Measurements from ENCODE around the gene KCP.

The KCP gene

GRCh38 chr7:128855559-128855958, 55.0 kb downstream of the KCP start:
- peak; percentile 54 for DNase-seq (ENCODE audit: low spot score)

- DNase-seq (ENCODE audit: low spot score) = no peak
Measured at GRCh38 chr7:128854396-128854795, 56.1 kb downstream of the KCP start.

GRCh38 chr7:128853799-128854198, 56.7 kb downstream of the KCP start:
- DNase-seq (ENCODE audit: low spot score) = no peak

- DNase-seq (ENCODE audit: low spot score) = no peak
Measured at GRCh38 chr7:128852537-128853254, 57.8 kb downstream of the KCP start.

GRCh38 chr7:128849804-128850490, 60.6 kb downstream of the KCP start:
- no peak for DNase-seq (ENCODE audit: low spot score)

- DNase-seq (ENCODE audit: low spot score) = no peak
Measured at GRCh38 chr7:128849156-128849515, 61.4 kb downstream of the KCP start.

GRCh38 chr7:128848289-128849155, 62.0 kb downstream of the KCP start:
- DNase-seq (ENCODE audit: low spot score) = no peak

GRCh38 chr7:128847721-128848211, 62.7 kb downstream of the KCP start:
- DNase-seq (ENCODE audit: low spot score) = no peak

GRCh38 chr7:128846781-128847444, 63.6 kb downstream of the KCP start:
- no peak for DNase-seq (ENCODE audit: low spot score)

- DNase-seq (ENCODE audit: low spot score) = no peak
Measured at GRCh38 chr7:128845987-128846386, 64.5 kb downstream of the KCP start.

- DNase-seq (ENCODE audit: low spot score) = no peak
Measured at GRCh38 chr7:128845475-128845874, 65.0 kb downstream of the KCP start.

- DNase-seq (ENCODE audit: low spot score) = no peak
Measured at GRCh38 chr7:128844777-128845311, 65.7 kb downstream of the KCP start.

- DNase-seq (ENCODE audit: low spot score) = no peak
Measured at GRCh38 chr7:128843938-128844621, 66.4 kb downstream of the KCP start.

GRCh38 chr7:128842674-128843641, 67.6 kb downstream of the KCP start:
- no peak for DNase-seq (ENCODE audit: low spot score)

GRCh38 chr7:128841921-128842673, 68.4 kb downstream of the KCP start:
- peak; percentile 81 for DNase-seq (ENCODE audit: low spot score)

- no peak for DNase-seq (ENCODE audit: low spot score)
Measured at GRCh38 chr7:128841171-128841690, 69.3 kb downstream of the KCP start.

GRCh38 chr7:128840326-128841170, 70.0 kb downstream of the KCP start:
- DNase-seq (ENCODE audit: low spot score) = no peak

GRCh38 chr7:128839751-128840177, 70.7 kb downstream of the KCP start:
- DNase-seq (ENCODE audit: low spot score) = no peak
